A549 (cell line): Measurements from ENCODE around the gene LHB. TPM values are rescaled to one million over a fixed set of nuclear protein-coding genes. Genes with fewer than 3 reads are reported as not detected.

Source experiments
- ATAC-seq, 2 experiments: fragments of 200-7000 bp in 1 of 2; fragments of >200 bp in 1 of 2; cut with Nextera tagmentation in 1 of 2; cut with Tn5 transposase in 1 of 2; 3 replicates each; pipeline versions ENCODE4 v1.8.0 to v1.9.1; 2018 to 2020; ENCODE audit warnings: mild to moderate bottlenecking in 1 of 2, moderate library complexity in 1 of 2
- CTCF ChIA-PET: fragments of 300-600 bp; sonication (Branson Sonifier 250); formaldehyde crosslinking; extraction: SDS; loops from one replicate; lab custom pipeline; 2021; ENCODE audit warnings: antibody characterized with exemption, inconsistent platforms; lab: Yijun Ruan, JAX
- POLR2A ChIA-PET: fragments of 350-600 bp; formaldehyde crosslinking; extraction: SDS; loops from one replicate; lab custom pipeline; 2021; ENCODE audit warnings: antibody characterized with exemption, inconsistent platforms; lab: Yijun Ruan, JAX
- DNase-seq, 2 experiments: peaks; one replicate each; pipeline versions ENCODE4 v3.0.0 to v3.0.0-alpha.2; 2011 to 2016; ENCODE audit warnings: low read depth in 1 of 2, low spot score in 1 of 2
- FAIRE-seq: peaks from 2 replicates; lab custom pipeline; 2011; peaks lifted over from hg19 to GRCh38; lab: Jason Lieb, UNC
- H3K27ac ChIP-seq, 2 experiments: fragments of >200 bp; sonication (Bioruptor Twin); formaldehyde crosslinking; 3 replicates each; pipeline ENCODE4 v1.5.1; 2016 to 2017
- H3K4me1 ChIP-seq: fragments of >200 bp; sonication (Bioruptor Twin); formaldehyde crosslinking; 3 replicates; pipeline ENCODE4 v1.6.1; 2016
- H3K4me2 ChIP-seq: fragments of >200 bp; sonication (Bioruptor Twin); formaldehyde crosslinking; 3 replicates; pipeline ENCODE4 v1.6.1; 2016
- H3K4me3 ChIP-seq: fragments of >200 bp; sonication (Bioruptor Twin); formaldehyde crosslinking; 3 replicates; pipeline ENCODE4 v1.5.1; 2016
- H3K9me3 ChIP-seq: fragments of >200 bp; sonication (Bioruptor Twin); formaldehyde crosslinking; 3 replicates; pipeline ENCODE4 v1.6.1; 2016
- BHLHE40 ChIP-seq: IDR thresholded peaks from 2 replicates; pipeline ENCODE4 v1.6.1; 2012; ENCODE audit warnings: low read depth, low read length, inconsistent platforms
- EHMT2 ChIP-seq: fragments of 200-600 bp; sonication (generic); IDR thresholded peaks from 2 replicates; pipeline ENCODE4 v1.6.1; 2016; ENCODE audit warnings: antibody characterized with exemption, low read depth, mild to moderate bottlenecking, moderate library complexity
- EP300 ChIP-seq, 2 experiments: fragments of >200 bp; sonication (Bioruptor Twin); formaldehyde crosslinking; IDR thresholded peaks; 2 replicates in 1 of 2; 3 replicates in 1 of 2; pipeline ENCODE4 v1.6.1; 2016 to 2017
- FOSL2 ChIP-seq, 2 experiments: fragments of 450-650 bp in 1 of 2; fragments of >200 bp in 1 of 2; sonication (Bioruptor Twin) in 1 of 2; formaldehyde crosslinking; IDR thresholded peaks; 2 replicates each; pipeline versions ENCODE4 v1.5.0 to v1.6.1; 2016 to 2020; ENCODE audit warnings: mild to moderate bottlenecking in 1 of 2, moderate library complexity in 1 of 2
- HDAC2 ChIP-seq: fragments of 200-600 bp; sonication (generic); IDR thresholded peaks from 2 replicates; pipeline ENCODE4 v1.6.1; 2016
- HOXA7 ChIP-seq: fragments of 250-450 bp; sonication (Bioruptor Pico); IDR thresholded peaks from 2 replicates; pipeline ENCODE4 v1.5.0; 2020; ENCODE audit warnings: mild to moderate bottlenecking, moderate library complexity
- JUNB ChIP-seq: fragments of >200 bp; sonication (Bioruptor Twin); formaldehyde crosslinking; IDR thresholded peaks from 2 replicates; pipeline ENCODE4 v1.6.1; 2016
- KDM5A ChIP-seq: fragments of 200-600 bp; sonication (generic); IDR thresholded peaks from 2 replicates; pipeline ENCODE4 v1.6.1; 2016; ENCODE audit warnings: antibody characterized with exemption, mild to moderate bottlenecking
- MAZ ChIP-seq: fragments of 150-350 bp; IDR thresholded peaks from 2 replicates; pipeline ENCODE4 v1.6.1; 2014; ENCODE audit warnings: antibody characterized with exemption, low read depth, low read length, borderline replicate concordance
- NPAS2 ChIP-seq: fragments of 250-450 bp; sonication (Bioruptor Pico); IDR thresholded peaks from 2 replicates; pipeline ENCODE4 v1.8.0; 2022; ENCODE audit warnings: mild to moderate bottlenecking, moderate library complexity, borderline replicate concordance
- PHF8 ChIP-seq: fragments of 200-600 bp; sonication (generic); IDR thresholded peaks from 2 replicates; pipeline ENCODE4 v1.6.1; 2016; ENCODE audit warnings: low read depth, mild to moderate bottlenecking, antibody characterized with exemption, moderate library complexity, borderline replicate concordance
- POLR2AphosphoS2 ChIP-seq: conservative IDR thresholded peaks from 2 replicates; pipeline ENCODE4 v1.6.1; 2012; ENCODE audit warnings: low read length, improper control_type of control experiment, inconsistent platforms
- RAD21 ChIP-seq, 2 experiments: fragments of >200 bp in 1 of 2; sonication (Bioruptor Twin) in 1 of 2; formaldehyde crosslinking in 1 of 2; IDR thresholded peaks in 1 of 2; conservative IDR thresholded peaks in 1 of 2; 2 replicates in 1 of 2; 3 replicates in 1 of 2; pipeline ENCODE4 v1.6.1; 2012 to 2018; ENCODE audit warnings: inconsistent platforms in 1 of 2
- RCOR1 ChIP-seq: fragments of 150-350 bp; IDR thresholded peaks from 2 replicates; pipeline ENCODE4 v1.6.1; 2014; ENCODE audit warnings: antibody characterized with exemption, low read length, low read depth
- RNF2 ChIP-seq: fragments of 200-600 bp; sonication (generic); IDR thresholded peaks from 2 replicates; pipeline ENCODE4 v1.6.1; 2016; ENCODE audit warnings: low read depth, mild to moderate bottlenecking, antibody characterized with exemption, moderate library complexity, borderline replicate concordance
- ZFP36 ChIP-seq: fragments of 450-650 bp; IDR thresholded peaks from 2 replicates; pipeline ENCODE4 v1.6.1; 2014; ENCODE audit warnings: borderline replicate concordance; ENCODE audit not compliant: partially characterized antibody
- WGBS: methylation state at CpG from one replicate; pipeline ENCODE4 v1.1.6; 2017; ENCODE audit errors: missing lambda C conversion rate; 5-methylcytosine and 5-hydroxymethylcytosine counted together
- polyA plus RNA-seq, 4 experiments: library from polyadenylated mRNA; depleted of rRNA in 3 of 4; stranded (reverse); fragments of >200 nt; fragmentation: RNase III in 1 of 4; extraction: RNeasy Plus Mini Kit Qiagen cat#74134 plus additional on column Dnase treatment in 1 of 4; gene quantifications; 2 replicates in 3 of 4; 3 replicates in 1 of 4; pipeline ENCODE4 v1.2.3, GENCODE V29; 2011 to 2017
- TF ChIP-seq, protein P1 (sequence below): fragments of 450-650 bp; IDR thresholded peaks from 2 replicates; pipeline ENCODE4 v1.6.1; 2014; ENCODE audit warnings: antibody characterized with exemption
- TF ChIP-seq, protein P2 (sequence below): fragments of 250-450 bp; sonication (Bioruptor Pico); IDR thresholded peaks from 2 replicates; pipeline ENCODE4 v1.5.0; 2021; ENCODE audit warnings: mild to moderate bottlenecking, moderate library complexity, borderline replicate concordance
- TF ChIP-seq, protein P3 (sequence below): fragments of 150-350 bp; IDR thresholded peaks from 2 replicates; pipeline ENCODE4 v1.6.1; 2014; ENCODE audit warnings: low read depth, mild to moderate bottlenecking, low read length
- TF ChIP-seq, protein P4 (sequence below): fragments of 250-450 bp; sonication (Bioruptor Pico); IDR thresholded peaks from 2 replicates; pipeline ENCODE4 v1.5.0; 2020; ENCODE audit warnings: low read depth, mild to moderate bottlenecking, moderate library complexity

The LHB gene
- polyA plus RNA-seq, 2 of the 4 experiments (the other 2 are of a cell fraction): 0.22 TPM; not detected in 1

DNA sequence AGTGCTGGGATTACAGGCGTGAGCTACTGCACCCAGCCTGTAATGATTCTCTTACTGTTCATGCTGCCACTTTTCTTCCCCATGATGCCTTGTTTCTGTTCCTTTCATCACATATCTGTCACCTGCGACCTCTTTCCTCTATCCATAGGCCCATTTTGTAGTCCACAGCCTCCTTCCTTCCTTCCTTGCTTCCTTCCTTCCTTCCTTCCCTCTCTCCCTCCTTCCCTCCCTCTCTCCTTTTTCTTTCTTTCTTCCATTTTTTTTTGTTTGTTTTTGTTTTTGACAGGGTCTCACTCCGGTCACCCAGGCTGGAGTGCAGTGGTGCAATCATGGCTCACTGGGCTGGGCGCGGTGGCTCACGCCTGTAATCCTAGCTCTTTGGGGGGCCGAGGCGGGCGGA is 28.0 kb downstream of the LHB start:
- H3K4me1 ChIP-seq: peaks cover 9% of the 10 kb centered on the region
- no peaks in the 10 kb centered on the region for H3K9me3 ChIP-seq
- H3K27ac ChIP-seq: no peak overlapping the region
- CTCF ChIA-PET: interaction anchor here (0.6 to 14.7 kb wide), 5 partner anchors 9 to 291 kb away, joined by 3 to 408 read pairs (median 4); partner anchors contain the start of gene LHB
- H3K4me3 ChIP-seq: no peak overlapping the region
- no peak for ATAC-seq
- no peak for DNase-seq
- no peak for FAIRE-seq
- TF ChIP-seq EP300 (IDR thresholded peaks at IDR 0.05) (no peak), MAZ (no peak), ZFP36 (no peak), RCOR1 (no peak), PHF8 (no peak), HOXA7 (no peak), HDAC2 (no peak), KDM5A (no peak)
- TF ChIP-seq, protein P1, sequence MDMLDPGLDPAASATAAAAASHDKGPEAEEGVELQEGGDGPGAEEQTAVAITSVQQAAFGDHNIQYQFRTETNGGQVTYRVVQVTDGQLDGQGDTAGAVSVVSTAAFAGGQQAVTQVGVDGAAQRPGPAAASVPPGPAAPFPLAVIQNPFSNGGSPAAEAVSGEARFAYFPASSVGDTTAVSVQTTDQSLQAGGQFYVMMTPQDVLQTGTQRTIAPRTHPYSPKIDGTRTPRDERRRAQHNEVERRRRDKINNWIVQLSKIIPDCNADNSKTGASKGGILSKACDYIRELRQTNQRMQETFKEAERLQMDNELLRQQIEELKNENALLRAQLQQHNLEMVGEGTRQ: no peak
- TF ChIP-seq, protein P2, sequence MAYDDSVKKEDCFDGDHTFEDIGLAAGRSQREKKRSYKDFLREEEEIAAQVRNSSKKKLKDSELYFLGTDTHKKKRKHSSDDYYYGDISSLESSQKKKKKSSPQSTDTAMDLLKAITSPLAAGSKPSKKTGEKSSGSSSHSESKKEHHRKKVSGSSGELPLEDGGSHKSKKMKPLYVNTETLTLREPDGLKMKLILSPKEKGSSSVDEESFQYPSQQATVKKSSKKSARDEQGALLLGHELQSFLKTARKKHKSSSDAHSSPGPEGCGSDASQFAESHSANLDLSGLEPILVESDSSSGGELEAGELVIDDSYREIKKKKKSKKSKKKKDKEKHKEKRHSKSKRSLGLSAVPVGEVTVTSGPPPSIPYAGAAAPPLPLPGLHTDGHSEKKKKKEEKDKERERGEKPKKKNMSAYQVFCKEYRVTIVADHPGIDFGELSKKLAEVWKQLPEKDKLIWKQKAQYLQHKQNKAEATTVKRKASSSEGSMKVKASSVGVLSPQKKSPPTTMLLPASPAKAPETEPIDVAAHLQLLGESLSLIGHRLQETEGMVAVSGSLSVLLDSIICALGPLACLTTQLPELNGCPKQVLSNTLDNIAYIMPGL (CRISPR knock-in tag): no peak
- TF ChIP-seq, all 56 proteins: peak for 0
- H3K4me2 ChIP-seq: no peak overlapping the region
- 93% methylated on average over 9 of the region's 9 CpGs for WGBS
- POLR2A ChIA-PET: no interaction called here

DNA sequence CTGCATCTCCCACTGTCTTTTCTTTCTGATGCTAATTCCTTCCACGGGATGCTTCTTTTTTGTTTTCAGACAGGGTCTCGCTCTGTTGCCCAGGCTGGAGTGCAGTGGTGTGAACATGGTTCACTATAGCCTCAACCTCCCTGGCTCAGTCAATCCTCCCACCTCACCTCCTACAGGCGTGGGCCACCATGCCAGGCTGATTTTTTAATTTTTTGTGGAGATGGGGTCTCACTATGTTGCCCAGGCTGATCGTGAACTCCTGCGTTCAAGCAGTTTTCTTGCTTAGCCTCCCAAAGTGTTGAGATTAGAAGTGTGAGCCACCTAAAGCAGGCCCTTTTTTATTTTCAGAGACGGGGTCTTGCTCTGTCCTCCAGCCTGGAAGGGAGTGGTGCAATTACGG is 28.6 kb downstream of the LHB start:
- ATAC-seq: no peak
- POLR2A ChIA-PET: no interaction called here
- CTCF ChIA-PET: interaction anchor here (13.4 to 14.7 kb wide), 2 partner anchors 10 to 22 kb away, joined by 360 to 408 read pairs; partner anchors contain the start of gene LHB
- DNase-seq: no peak
- H3K4me1 ChIP-seq: peaks cover 9% of the 10 kb centered on the region
- 96% methylated on average over 7 of the region's 7 CpGs for WGBS
- no peak overlapping the region for H3K4me2 ChIP-seq
- no peak for FAIRE-seq
- no peak for TF ChIP-seq EP300 (IDR thresholded peaks at IDR 0.05)
- TF ChIP-seq NPAS2 (CRISPR knock-in tag): no peak
- TF ChIP-seq HOXA7: no peak
- TF ChIP-seq, protein P2 (CRISPR knock-in tag): no peak
- no peak for TF ChIP-seq MAZ
- no peak for TF ChIP-seq RNF2
- TF ChIP-seq HDAC2: no peak
- TF ChIP-seq EHMT2: no peak
- TF ChIP-seq, protein P3, sequence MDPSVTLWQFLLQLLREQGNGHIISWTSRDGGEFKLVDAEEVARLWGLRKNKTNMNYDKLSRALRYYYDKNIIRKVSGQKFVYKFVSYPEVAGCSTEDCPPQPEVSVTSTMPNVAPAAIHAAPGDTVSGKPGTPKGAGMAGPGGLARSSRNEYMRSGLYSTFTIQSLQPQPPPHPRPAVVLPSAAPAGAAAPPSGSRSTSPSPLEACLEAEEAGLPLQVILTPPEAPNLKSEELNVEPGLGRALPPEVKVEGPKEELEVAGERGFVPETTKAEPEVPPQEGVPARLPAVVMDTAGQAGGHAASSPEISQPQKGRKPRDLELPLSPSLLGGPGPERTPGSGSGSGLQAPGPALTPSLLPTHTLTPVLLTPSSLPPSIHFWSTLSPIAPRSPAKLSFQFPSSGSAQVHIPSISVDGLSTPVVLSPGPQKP: no peak
- no peak overlapping the region for H3K27ac ChIP-seq
- H3K9me3 ChIP-seq: no peaks in the 10 kb centered on the region
- no peak overlapping the region for H3K4me3 ChIP-seq

DNA sequence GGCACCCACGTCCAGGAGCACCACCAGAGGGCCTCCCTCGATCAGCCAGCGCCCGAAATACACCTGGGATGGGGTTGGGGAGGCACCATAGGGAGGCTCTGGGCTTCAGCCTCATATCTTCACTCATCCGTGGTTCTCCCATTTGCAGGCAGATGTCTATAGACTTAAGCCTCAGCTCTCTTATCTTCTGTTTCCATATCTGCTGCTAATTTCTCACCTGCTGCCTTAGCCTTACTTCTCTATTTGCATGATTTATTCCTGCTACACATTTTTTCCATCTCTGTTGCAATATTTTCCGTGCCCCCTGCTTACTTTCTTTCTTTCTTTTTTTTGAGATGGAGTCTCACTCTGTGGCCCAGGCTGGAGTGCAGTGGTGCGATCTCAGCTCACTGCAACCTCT is 29.6 kb downstream of the LHB start:
- ATAC-seq (peak; percentile 7 to 10; a peak in 1 of 6 replicates), FAIRE-seq (no peak), DNase-seq (no peak)
- ChIA-PET POLR2A (interaction anchor here (1.0 kb wide), 1 partner anchor 115 kb away, joined by 3 read pairs; the partner anchor contains the start of gene PPP1R15A), CTCF (interaction anchor here (0.7 to 19.0 kb wide), 11 partner anchors 8 to 200 kb away, joined by 3 to 360 read pairs (median 3); partner anchors contain the start of genes GYS1 and RUVBL2)
- Histone ChIP-seq H3K4me3 (no peak overlapping the region), H3K4me1 (peaks cover 9% of the 10 kb centered on the region), H3K27ac (no peak overlapping the region), H3K9me3 (no peaks in the 10 kb centered on the region), H3K4me2 (no peak overlapping the region)
- 84% methylated on average over 7 of the region's 7 CpGs for WGBS
- TF ChIP-seq JUNB: no peak
- TF ChIP-seq, protein P4, sequence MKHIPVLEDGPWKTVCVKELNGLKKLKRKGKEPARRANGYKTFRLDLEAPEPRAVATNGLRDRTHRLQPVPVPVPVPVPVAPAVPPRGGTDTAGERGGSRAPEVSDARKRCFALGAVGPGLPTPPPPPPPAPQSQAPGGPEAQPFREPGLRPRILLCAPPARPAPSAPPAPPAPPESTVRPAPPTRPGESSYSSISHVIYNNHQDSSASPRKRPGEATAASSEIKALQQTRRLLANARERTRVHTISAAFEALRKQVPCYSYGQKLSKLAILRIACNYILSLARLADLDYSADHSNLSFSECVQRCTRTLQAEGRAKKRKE (CRISPR knock-in tag): no peak
- TF ChIP-seq POLR2AphosphoS2: no peak
- TF ChIP-seq EP300 (IDR thresholded peaks at IDR 0.05): no peak
- TF ChIP-seq RAD21 (conservative IDR thresholded peaks at IDR 0.05 in 1 of 2, IDR thresholded peaks at IDR 0.05 in 1 of 2): no peak; a peak in 1 of 5 replicates
- TF ChIP-seq BHLHE40: no peak
- no peak for TF ChIP-seq FOSL2 (IDR thresholded peaks at IDR 0.05)
- no peak for TF ChIP-seq FOSL2 (CRISPR knock-in tag; IDR thresholded peaks at IDR 0.05)
